ENCODE measurements around the gene BOK.

BOK gene

GRCh38 chr2:241553512-241553830, 5.1 kb upstream of the BOK start:
- Mint-ChIP-seq H3K9me3 (peaks cover 20% of the 10 kb centered on the region), H3K4me3 (no peak overlapping the region), H3K27me3 (ENCODE audit: low read depth) (peaks cover 34% of the 10 kb centered on the region), H3K36me3 (ENCODE audit: low read depth) (no peaks in the 10 kb centered on the region), H3K4me1 (peaks cover 7% of the 10 kb centered on the region), H3K27ac (no peak overlapping the region)
- no peak for TF ChIP-seq CTCF (IDR thresholded peaks at IDR 0.05; ENCODE audit: unreplicated experiment in 3 of 3)

- no peak for TF ChIP-seq CTCF (IDR thresholded peaks at IDR 0.05; ENCODE audit: unreplicated experiment in 3 of 3)
- no peak overlapping the region for H3K4me3 Mint-ChIP-seq
- no peak overlapping the region for H3K27ac Mint-ChIP-seq
- peaks cover 8% of the 10 kb centered on the region for H3K4me1 Mint-ChIP-seq
- H3K9me3 Mint-ChIP-seq = peaks cover 20% of the 10 kb centered on the region
- no peaks in the 10 kb centered on the region for H3K36me3 Mint-ChIP-seq (ENCODE audit: low read depth)
- peaks cover 34% of the 10 kb centered on the region for H3K27me3 Mint-ChIP-seq (ENCODE audit: low read depth)
These were observed 4.6 kb upstream of the BOK start for GRCh38 chr2:241553981-241554380.

GRCh38 chr2:241554610-241555322, 3.8 kb upstream of the BOK start:
- Mint-ChIP-seq H3K36me3 (ENCODE audit: low read depth) (no peaks in the 10 kb centered on the region), H3K9me3 (peaks cover 20% of the 10 kb centered on the region), H3K4me3 (no peak overlapping the region), H3K27me3 (ENCODE audit: low read depth) (peaks cover 34% of the 10 kb centered on the region), H3K4me1 (peaks cover 10% of the 10 kb centered on the region), H3K27ac (no peak overlapping the region)
- no peak for TF ChIP-seq CTCF (IDR thresholded peaks at IDR 0.05; ENCODE audit: unreplicated experiment in 3 of 3)

- TF ChIP-seq CTCF (IDR thresholded peaks at IDR 0.05; ENCODE audit: unreplicated experiment in 3 of 3) = no peak
- Mint-ChIP-seq H3K36me3 (ENCODE audit: low read depth) (no peaks in the 10 kb centered on the region), H3K4me1 (peaks cover 13% of the 10 kb centered on the region)
These were observed 2.8 kb upstream of the BOK start for GRCh38 chr2:241555711-241556110.

GRCh38 chr2:241556746-241557145, 1.8 kb upstream of the BOK start:
- Mint-ChIP-seq H3K27me3 (ENCODE audit: low read depth) (peaks cover 29% of the 10 kb centered on the region), H3K36me3 (ENCODE audit: low read depth) (no peaks in the 10 kb centered on the region), H3K9me3 (peaks cover 20% of the 10 kb centered on the region), H3K4me1 (peaks cover 13% of the 10 kb centered on the region), H3K4me3 (peak overlapping the region in 1 of 3 experiments; percentile 42), H3K27ac (no peak overlapping the region)
- TF ChIP-seq CTCF (IDR thresholded peaks at IDR 0.05; ENCODE audit: unreplicated experiment in 3 of 3) = no peak

More at GRCh38 chr2:241555711-241556110, 2.8 kb upstream of the BOK start:
- no peak overlapping the region for H3K4me3 Mint-ChIP-seq
- H3K27ac Mint-ChIP-seq = no peak overlapping the region
- H3K27me3 Mint-ChIP-seq (ENCODE audit: low read depth) = peaks cover 34% of the 10 kb centered on the region
- H3K9me3 Mint-ChIP-seq = peaks cover 20% of the 10 kb centered on the region

All from nephron (organoid).